H1 (cell line): ENCODE results near the gene TRMT44.

Source experiments
- EP300 ChIP-seq, 2 experiments: IDR thresholded peaks; 1 replicate in 1 of 2; 2 replicates in 1 of 2; pipeline ENCODE4 v1.6.1; 2011 to 2012; ENCODE audit warnings: low read depth in 2 of 2, low read length in 2 of 2, mild to moderate bottlenecking in 2 of 2, borderline replicate concordance in 1 of 2, inconsistent platforms in 1 of 2, moderate library complexity in 1 of 2
- TAF7 ChIP-seq: optimal IDR thresholded peaks from 2 replicates; pipeline ENCODE3; 2011; ENCODE audit warnings: low read depth, mild to moderate bottlenecking, inconsistent platforms, low read length, moderate library complexity, borderline replicate concordance
- TF ChIP-seq, protein P1 (sequence below): fragments of 300-600 bp; sonication (generic); IDR thresholded peaks from 2 replicates; pipeline ENCODE4 v1.7.1; 2012; ENCODE audit warnings: low read length, moderate library complexity, mild to moderate bottlenecking, inconsistent platforms; ENCODE audit not compliant: insufficient replicate concordance

DNA sequence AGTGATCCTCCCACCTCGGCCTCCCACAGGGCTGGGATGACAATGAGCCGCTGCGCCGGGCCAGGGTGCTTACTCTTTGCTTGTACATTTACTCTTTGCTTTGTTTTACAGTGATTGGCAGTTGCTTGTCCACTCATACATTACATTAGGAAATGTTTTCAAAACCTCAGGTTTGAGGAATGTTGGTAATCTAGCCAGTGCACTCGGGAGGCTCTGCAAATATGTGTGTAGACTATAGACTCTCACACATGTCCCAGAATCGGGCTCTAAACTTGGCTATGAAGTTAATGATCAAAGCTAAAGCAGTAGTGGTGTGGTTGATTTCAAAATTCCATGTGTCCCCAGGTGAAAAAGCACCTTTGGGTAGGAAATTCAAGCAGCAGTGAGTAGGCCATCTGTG lies 20.5 kb downstream of the TRMT44 start:
- TF ChIP-seq, protein P1, sequence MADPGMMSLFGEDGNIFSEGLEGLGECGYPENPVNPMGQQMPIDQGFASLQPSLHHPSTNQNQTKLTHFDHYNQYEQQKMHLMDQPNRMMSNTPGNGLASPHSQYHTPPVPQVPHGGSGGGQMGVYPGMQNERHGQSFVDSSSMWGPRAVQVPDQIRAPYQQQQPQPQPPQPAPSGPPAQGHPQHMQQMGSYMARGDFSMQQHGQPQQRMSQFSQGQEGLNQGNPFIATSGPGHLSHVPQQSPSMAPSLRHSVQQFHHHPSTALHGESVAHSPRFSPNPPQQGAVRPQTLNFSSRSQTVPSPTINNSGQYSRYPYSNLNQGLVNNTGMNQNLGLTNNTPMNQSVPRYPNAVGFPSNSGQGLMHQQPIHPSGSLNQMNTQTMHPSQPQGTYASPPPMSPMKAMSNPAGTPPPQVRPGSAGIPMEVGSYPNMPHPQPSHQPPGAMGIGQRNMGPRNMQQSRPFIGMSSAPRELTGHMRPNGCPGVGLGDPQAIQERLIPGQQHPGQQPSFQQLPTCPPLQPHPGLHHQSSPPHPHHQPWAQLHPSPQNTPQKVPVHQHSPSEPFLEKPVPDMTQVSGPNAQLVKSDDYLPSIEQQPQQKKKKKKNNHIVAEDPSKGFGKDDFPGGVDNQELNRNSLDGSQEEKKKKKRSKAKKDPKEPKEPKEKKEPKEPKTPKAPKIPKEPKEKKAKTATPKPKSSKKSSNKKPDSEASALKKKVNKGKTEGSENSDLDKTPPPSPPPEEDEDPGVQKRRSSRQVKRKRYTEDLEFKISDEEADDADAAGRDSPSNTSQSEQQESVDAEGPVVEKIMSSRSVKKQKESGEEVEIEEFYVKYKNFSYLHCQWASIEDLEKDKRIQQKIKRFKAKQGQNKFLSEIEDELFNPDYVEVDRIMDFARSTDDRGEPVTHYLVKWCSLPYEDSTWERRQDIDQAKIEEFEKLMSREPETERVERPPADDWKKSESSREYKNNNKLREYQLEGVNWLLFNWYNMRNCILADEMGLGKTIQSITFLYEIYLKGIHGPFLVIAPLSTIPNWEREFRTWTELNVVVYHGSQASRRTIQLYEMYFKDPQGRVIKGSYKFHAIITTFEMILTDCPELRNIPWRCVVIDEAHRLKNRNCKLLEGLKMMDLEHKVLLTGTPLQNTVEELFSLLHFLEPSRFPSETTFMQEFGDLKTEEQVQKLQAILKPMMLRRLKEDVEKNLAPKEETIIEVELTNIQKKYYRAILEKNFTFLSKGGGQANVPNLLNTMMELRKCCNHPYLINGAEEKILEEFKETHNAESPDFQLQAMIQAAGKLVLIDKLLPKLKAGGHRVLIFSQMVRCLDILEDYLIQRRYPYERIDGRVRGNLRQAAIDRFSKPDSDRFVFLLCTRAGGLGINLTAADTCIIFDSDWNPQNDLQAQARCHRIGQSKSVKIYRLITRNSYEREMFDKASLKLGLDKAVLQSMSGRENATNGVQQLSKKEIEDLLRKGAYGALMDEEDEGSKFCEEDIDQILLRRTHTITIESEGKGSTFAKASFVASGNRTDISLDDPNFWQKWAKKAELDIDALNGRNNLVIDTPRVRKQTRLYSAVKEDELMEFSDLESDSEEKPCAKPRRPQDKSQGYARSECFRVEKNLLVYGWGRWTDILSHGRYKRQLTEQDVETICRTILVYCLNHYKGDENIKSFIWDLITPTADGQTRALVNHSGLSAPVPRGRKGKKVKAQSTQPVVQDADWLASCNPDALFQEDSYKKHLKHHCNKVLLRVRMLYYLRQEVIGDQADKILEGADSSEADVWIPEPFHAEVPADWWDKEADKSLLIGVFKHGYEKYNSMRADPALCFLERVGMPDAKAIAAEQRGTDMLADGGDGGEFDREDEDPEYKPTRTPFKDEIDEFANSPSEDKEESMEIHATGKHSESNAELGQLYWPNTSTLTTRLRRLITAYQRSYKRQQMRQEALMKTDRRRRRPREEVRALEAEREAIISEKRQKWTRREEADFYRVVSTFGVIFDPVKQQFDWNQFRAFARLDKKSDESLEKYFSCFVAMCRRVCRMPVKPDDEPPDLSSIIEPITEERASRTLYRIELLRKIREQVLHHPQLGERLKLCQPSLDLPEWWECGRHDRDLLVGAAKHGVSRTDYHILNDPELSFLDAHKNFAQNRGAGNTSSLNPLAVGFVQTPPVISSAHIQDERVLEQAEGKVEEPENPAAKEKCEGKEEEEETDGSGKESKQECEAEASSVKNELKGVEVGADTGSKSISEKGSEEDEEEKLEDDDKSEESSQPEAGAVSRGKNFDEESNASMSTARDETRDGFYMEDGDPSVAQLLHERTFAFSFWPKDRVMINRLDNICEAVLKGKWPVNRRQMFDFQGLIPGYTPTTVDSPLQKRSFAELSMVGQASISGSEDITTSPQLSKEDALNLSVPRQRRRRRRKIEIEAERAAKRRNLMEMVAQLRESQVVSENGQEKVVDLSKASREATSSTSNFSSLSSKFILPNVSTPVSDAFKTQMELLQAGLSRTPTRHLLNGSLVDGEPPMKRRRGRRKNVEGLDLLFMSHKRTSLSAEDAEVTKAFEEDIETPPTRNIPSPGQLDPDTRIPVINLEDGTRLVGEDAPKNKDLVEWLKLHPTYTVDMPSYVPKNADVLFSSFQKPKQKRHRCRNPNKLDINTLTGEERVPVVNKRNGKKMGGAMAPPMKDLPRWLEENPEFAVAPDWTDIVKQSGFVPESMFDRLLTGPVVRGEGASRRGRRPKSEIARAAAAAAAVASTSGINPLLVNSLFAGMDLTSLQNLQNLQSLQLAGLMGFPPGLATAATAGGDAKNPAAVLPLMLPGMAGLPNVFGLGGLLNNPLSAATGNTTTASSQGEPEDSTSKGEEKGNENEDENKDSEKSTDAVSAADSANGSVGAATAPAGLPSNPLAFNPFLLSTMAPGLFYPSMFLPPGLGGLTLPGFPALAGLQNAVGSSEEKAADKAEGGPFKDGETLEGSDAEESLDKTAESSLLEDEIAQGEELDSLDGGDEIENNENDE, result no peak
- TF ChIP-seq TAF7, result no peak
- TF ChIP-seq EP300 (IDR thresholded peaks at IDR 0.05; ENCODE audit: borderline replicate concordance in 1 of 2, low read depth in 2 of 2, low read length in 2 of 2), result no peak
